AG08396 (cell line): Measurements from ENCODE around the gene MAP7D3.
A peak's percentile ranks its signal among the peaks of the same experiment; 100 is the strongest.
"Not testable (repeated sequence)": the region's sequence is repeated elsewhere in the genome, so short reads cannot be mapped to it uniquely, and the experiment has no call there.

Experiments used
- DNase-seq: peaks from one replicate; pipeline ENCODE4 v3.0.0; 2012; ENCODE audit warnings: low spot score, mixed read lengths

The MAP7D3 gene

DNA sequence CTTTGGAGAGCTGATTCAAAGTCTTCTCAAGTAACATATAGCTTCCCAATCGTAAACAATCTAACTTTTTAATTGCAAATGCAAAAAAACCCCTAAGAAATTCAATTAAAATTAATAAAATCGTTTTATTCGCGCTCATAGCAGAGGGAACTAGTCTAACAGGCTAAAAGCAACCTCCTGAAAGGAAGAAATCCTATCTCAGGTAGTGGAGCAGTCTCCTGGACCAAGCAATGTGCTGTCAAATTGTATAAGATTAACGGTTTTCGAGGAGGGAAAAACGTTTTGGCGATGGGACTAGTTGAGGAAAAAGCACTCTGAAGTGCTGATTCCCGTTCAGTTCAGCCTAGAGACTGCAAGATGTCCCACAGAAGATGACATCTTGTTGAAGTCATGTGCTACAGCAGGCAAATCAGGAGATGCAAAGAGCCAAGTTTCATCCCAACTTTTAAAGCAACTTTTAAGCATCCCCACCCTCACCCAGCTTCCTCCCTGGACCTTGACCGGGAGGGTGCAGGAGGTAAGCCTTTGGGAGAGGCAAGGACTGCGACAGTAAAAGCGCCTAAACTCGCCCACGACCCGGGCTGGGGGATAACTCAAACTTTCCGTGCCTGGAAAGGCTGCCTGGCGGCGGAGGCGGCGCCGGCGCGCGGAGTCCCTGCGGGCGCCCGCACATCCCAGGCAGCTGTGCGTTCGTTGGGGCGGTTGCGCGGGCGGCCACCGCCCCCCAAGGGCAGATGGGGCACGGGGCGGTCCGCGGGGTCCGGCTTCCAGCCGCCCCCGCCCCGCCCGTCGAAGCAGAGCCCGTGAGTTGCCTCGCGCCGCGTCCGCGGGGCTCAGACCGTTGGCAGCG is 784 bp downstream of the MAP7D3 start:
- DNase-seq, result peak; percentile 42

DNA sequence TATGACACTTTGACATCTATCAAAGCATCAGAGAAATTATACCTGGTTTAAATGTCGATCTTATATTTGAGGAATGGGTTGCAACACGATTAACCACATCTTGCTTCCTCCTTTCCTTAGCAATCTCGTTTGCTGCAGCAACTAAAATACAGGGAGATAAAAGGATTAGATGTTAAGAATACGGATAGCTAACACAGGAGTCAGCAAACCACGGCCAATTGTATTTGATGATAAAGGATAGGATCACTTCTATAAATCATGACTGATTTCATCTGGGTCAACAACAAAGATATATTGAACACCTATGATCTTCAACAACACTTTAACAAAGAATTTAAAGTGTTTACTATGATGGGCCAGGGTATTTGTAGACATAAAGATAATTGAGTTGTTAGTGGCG is 5.0 kb downstream of the MAP7D3 start:
- no peak for DNase-seq

DNA sequence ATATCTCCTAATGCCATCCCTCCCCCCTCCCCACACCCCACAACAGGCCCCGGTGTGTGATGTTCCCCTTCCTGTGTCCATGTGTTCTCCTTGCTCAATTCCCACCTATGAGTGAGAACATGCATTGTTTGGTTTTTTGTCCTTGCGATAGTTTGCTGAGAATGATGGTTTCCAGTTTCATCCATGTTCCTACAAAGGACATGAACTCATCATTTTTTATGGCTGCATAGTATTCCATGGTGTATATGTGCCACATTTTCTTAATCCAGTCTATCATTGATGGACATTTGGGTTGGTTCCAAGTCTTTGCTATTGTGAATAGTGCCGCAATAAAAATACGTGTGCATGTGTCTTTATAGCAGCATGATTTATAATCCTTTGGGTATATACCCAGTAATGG is 13.4 kb downstream of the MAP7D3 start:
- not testable (repeated sequence) for DNase-seq

DNA sequence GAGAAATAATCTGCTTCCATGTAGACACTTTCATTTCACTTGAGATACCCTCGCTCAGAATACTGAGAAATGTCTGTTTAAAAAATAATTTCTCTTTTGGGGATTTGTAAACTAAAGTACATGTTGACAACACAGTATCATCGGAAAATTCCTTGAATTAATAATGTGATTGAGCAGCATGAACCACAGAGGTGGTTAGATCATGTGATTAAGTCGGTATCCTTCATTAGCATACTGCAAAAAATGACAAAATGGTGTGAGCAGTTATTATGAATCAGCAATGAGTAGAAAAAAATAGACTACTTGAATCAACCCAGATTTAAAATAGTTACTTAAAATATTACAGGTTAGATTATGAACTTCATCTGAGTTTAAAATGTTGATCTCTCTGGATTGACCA is 14.1 kb downstream of the MAP7D3 start:
- DNase-seq, result no peak

DNA sequence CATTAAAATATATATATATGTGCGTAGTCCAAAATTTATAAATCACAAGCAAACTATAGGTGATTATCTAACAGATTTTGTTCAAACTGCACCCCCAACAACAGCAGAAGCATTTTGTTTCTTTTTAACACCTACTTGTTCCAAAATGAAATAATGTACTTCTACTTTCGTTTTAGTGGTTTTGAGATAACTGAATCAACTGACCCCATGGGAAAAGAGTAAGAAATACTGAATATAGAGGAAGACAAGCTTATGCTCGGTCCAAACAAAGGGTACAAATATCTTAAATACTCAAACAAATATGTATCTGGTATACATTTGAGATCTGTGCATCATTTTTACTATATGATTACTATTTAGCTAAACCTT is 22.4 kb downstream of the MAP7D3 start:
- DNase-seq, result no peak

DNA sequence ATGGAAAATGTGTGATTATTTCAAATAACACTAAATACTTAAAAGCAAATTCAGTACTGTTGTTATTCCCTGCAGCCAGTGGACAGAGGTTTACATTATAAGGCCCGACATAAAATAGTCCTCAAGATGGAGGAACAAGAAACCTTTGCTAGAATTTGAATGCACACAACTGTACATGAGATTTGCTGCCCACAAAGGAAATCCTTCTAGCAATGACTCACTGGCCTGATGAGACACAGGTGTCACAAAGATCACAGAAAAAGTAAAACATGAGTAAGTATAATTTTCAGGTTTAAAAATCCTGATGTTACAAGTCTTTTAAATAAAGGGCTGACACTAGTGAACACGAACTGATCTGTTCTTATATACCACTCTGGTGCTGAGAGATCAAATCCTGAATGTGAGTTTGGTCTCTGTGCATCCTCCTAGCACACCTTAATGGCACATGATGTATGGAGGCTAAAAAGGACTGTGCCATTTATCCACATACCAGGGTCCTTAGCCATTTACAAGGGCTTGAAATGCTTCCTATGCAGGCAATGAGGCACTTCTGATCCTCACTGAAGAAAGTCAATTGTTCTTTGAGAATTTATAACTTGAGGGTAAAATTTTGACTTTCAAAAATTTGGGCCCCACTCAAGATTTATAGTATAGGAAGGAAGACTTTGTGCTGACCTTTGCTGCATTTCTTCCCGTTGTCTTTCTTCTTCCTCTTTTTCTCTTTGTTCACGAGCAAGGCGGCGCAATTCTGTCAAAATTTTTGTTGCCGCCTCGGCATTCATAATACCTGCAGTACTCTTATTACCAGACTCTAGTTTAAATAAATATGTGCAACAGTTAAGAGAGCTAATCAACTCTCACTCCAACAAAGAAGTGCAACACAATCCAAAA is 23.0 kb downstream of the MAP7D3 start:
- no peak for DNase-seq

DNA sequence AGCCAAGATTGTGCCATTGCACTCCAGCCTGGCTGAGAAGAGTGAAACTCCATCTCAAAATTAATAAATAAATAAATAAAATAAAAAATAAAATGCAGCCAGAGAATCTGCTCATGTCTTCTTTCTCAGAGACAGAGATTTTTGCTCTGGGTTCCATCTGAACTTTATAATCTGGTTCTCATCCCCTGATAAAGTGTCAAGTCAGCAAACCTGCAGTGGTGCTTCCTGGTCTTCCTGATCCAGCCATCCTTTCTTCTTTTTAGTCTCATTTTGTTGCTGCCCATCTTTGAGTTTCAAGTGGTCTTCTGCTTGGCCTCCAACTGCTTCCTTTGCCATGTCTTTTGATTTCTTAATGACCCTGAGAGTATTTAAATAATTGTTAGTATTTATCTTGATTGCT is 24.1 kb downstream of the MAP7D3 start:
- DNase-seq, result no peak

DNA sequence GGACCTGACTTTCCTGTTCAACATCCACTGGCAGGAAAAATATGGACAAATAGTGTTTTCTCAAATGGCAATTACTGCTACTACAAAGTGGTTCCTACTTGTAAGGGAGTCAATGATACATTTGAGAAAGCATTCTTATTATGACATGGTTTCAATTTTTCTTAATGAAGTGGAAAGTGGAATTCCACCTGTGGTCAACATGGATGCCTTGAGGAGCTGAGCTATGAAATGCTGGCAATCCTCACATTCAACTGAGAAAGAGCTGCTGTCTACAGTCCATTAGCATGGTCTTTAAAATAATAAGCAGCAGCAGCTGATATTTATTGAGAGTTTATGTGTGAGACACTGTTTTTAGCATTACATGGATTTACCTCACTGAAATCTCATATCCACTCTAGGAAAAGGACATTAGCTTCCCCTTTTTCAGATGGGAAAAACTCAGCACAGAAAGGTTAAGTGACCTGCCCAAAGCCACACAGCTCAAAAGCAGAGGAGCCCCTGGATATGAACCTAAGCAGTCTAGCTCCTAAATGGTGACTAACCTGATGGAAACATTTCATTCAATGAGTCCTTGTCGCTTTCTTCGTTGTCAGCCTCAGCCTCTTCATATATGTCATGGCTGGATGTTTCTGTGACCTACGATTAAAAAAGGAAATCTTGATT is 29.2 kb downstream of the MAP7D3 start:
- no peak for DNase-seq

DNA sequence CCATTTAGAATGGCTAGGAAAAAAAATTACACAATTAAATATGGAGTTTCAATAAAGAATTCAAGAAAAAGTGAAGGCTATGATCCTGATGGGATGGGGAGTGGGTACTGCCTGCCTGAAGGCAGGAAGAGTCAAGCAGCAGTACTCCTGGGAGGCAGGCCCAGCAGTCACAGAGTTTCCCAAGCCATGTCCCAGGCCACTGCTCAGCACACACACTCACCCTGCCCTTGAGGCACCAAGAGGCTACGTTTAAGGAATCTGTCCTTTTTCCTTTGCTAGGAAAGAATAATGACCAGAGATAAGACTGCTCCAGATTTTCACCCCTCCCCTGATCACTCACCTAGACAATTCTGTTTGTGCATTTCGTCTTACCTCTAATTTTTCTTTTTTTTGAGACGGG is 30.2 kb downstream of the MAP7D3 start:
- no peak for DNase-seq

DNA sequence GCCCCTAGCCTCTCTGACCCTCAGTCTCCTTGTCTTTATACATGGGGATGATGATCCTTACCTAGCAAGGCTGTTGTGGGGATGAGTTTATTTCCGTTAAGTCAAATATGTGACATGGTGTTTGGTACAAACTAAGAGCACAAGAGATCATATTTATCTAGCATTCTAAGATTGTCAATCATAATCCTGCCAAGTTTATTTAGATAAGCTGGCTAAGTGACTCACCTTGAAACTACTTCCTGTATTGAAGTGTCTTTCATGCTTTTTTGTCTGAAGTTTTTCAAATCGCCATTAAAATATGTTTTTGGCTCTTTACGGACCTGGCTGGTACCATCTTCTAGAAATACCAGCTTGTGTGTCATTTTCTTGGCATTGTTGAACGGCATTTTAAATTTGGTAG is 30.7 kb downstream of the MAP7D3 start:
- DNase-seq, result no peak

DNA sequence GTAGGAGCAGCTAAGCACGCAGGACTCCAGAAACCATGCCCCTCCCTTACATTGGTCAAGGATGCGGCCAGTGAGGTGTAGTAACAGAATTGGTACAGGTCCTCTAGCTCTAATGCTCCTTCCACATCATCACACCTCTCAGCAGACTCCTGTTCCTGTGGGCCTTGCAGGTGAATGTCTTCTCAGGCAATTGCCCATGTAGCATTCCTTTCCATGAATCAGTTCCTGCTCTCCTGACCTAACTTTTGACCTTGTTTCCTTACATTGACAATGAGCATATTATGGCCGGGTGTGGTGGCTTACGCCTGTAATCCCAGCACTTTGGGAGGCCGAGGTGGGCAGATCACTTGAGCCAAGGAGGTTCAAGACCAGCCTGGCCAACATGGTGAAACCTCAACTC is 31.3 kb downstream of the MAP7D3 start:
- DNase-seq, result no peak

DNA sequence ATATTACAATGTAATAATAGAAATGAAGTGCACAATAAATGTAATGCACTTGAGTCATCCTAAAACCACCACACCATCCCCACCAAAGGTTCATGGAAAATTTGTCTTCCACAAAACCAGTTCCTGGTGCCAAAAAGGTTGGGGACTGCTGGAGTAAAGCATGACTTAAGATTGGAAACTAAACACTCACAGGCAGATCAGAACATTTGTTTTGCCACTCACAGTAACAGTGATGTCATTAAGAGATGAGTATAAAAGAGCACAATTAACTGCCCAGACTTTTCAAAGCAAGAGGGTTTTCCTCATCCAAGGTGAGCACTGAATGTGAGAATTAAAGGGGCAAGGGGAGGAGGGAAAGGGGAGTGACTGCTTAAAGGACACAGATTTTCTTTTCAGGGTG is 35.6 kb downstream of the MAP7D3 start:
- no peak for DNase-seq

DNA sequence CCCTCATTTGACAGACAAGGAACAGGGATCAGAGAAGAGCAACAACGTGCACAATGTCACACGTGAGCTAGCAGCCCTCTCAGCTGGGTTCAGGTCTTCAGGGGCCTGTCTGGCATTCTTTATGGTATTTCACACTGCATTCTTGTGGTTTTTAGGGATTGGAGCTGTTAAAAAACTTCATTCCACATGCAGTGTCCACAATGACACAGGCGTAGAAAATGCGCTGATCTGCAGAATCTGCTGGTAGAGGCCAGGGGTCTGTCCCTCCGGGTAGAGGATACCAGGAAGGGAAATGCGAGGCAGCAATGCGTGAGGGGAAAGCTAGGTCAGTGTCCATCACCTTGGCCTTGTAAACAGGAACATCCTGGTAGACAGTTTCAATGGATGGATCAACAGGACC is 36.6 kb downstream of the MAP7D3 start:
- DNase-seq, result peak; percentile 44

DNA sequence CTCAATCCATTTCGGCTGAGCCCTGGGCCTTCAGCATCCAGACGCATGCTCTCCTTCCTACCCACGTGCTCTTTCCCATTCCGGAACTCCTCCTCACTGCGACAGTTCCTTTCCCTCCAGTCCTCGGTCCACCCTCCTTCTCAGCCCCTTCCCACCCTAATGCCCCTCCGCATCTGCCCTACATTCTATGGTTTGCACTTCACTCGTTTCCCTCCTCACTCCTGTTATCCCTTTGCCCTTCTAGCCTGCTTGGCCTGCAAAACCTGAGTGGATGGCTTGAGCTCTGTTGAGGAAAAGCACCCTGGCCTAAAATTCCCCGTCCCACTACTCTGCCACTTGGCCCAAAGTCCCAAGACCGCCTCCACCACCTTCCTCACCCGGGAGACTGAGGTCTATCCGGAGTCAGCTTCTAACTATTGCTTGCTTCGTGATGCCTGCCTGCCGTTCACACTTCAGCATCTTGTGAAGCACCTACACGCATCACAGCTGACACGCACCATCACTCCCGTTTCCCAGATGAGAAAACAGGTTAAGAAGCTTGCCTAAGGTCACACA is 38.6 kb downstream of the MAP7D3 start:
- DNase-seq, result no peak

DNA sequence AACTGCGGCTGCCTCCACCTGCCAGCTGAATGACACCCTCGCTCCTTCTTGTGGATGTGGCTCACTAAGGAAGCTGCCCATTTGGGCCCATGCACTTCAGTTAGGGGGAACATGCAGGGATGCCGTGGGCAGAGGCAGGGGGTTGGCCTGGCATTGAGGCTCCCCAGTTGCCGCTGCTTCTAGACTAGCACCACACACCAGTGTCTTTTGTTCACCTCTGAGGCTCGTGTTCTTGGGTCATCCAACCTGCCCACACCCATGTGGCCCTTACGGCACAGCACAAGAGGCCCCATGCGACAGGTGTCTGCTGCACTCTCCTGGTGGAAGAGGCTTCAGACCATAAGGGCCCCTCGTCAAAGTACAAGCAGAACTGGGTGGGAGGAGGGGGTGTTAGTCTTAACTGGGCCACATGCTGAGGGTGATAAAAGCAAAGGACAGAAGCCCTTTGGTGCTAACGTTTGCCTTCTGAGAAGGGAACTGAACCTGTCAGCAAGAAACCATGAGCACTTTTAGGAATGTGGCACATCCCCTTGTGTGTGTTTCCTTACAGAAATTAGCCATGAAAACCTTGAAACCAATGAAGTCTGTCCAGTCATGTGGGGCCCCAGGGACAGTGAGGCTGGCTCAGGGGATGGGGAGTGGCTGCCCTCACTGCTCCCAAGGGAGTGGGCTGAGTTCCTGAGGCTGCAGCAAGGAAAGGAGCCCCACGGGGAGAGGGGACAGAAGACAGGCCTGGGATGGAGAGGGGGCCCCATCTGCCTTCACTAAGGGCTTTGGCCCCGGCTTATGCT is 39.2 kb downstream of the MAP7D3 start:
- DNase-seq, result no peak

DNA sequence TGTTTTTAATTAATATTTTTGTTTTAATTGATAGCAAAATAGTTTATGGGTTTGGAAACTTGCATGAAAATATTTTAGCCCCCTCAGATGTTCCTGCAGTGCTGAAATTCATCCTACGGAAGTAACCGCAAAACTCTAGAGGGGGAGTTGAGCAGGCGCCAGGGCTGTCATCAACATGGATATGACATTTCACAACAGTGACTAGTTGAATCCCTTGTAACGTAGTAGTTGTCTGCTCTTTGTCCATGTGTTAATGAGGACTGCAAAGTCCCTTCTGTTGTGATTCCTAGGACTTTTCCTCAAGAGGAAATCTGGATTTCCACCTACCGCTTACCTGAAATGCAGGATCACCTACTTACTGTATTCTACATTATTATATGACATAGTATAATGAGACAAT is 40.4 kb downstream of the MAP7D3 start:
- no peak for DNase-seq

DNA sequence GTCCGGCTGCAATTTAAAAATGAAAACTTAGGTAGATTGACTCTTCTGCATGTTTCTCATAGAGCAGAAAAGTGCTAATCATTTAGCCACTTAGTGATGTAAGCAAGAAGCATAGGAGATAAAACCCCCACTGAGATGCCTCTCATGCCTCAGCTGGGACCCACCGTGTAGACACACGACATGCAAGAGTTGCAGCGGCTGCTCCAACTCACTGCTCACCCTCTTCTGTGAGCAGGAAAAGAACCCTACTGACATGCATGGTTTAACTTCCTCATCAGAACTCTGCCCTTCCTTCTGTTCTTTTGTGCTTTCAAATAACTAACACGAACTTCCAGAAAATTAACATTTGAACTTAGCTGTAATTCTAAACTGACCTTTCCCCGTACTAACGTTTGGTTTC is 41.0 kb downstream of the MAP7D3 start:
- DNase-seq, result no peak

DNA sequence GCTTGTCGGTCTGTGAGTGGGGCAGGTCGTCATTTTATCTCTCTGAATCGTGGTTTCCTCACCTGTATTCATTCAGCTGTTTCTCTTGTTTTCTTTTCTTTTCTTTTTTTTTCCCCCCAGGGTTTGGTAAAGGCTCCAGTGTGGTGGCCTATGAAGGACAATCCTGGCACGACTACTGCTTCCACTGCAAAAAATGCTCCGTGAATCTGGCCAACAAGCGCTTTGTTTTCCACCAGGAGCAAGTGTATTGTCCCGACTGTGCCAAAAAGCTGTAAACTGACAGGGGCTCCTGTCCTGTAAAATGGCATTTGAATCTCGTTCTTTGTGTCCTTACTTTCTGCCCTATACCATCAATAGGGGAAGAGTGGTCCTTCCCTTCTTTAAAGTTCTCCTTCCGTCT is 41.4 kb downstream of the MAP7D3 start:
- no peak for DNase-seq

DNA sequence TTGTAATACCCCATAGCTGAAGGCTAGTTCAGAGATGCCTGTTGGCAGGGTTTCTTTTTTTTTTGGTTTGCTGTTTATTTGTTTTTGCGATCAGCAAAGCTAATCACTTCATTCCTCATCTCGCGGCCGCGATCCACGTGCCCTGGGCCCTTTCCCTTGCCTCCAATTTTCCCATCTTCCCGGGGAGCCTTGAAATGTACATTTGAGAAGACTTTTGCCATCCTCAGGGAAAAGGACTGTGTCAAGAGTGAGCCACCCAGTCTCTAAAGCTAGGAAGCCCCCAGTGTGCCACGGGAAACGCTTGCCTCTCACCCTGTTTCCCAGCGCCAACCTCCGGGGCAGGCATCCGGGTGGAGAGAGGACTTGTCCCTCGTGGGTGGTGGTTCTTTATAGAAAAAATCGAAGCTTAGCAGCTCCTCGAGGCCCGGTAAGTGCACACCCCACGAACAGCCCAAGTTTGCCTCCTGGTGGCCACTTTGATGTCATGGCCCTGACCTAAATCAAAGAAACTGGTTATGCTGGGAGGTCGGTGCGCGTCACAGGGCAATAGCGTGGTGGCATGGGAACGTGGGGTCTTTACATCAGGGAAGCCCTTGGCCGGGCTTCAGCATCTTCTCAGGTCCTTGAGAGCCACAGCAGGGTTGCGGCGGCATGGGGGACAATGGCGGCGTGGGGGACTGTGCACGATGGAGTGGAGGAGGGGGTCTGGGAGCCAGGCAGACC is 42.0 kb downstream of the MAP7D3 start:
- peak; percentile 54 for DNase-seq

DNA sequence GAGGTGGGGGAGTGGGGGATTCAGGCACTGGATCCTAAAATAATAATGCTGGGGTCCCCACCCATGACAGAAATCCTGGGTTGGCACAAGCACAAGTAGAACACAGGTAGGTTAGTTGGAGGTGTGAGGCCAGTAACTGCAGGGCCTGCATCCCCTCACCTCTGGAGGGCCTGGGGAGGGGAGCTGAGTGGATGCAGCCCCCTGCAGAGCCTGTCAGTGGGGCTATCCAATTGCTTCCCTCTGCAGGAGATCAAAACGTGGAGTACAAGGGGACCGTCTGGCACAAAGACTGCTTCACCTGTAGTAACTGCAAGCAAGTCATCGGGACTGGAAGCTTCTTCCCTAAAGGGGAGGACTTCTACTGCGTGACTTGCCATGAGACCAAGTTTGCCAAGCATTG is 43.7 kb downstream of the MAP7D3 start:
- no peak for DNase-seq

DNA sequence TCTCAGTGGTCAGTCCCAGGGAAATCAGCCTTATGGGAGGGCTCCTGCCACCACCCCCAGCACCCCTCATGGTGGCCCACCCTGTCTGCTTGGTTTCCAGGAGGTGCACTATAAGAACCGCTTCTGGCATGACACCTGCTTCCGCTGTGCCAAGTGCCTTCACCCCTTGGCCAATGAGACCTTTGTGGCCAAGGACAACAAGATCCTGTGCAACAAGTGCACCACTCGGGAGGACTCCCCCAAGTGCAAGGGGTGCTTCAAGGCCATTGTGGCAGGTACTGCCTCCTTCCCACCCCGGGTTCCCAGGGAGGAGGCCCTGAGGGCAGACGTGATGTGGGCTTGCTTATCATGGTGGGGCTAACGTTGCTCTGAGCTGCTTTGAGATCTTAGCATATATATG is 44.3 kb downstream of the MAP7D3 start:
- no peak for DNase-seq
